ENCODE data around the gene PPP2R3B.

DNA sequence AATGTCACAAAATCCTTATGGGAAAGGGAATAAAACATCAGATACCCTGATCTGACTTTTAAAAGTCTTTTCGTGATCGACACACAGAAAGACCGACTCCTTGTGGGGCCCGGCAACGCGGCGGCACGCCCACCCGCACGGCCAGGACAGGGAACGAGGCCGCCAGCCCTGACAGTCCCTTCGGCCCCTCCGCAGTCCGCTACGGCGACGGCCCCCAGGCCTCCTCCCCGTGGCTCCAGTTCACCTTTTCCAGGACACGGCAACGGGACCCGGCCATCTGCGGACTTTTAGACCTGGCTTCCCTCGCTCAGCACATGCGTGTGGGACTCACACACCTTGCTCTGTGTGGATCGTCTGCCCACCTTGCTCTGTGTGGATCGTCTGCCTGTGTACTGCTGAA is 34.5 kb downstream of the PPP2R3B start:
- TF ChIP-seq, protein P1, sequence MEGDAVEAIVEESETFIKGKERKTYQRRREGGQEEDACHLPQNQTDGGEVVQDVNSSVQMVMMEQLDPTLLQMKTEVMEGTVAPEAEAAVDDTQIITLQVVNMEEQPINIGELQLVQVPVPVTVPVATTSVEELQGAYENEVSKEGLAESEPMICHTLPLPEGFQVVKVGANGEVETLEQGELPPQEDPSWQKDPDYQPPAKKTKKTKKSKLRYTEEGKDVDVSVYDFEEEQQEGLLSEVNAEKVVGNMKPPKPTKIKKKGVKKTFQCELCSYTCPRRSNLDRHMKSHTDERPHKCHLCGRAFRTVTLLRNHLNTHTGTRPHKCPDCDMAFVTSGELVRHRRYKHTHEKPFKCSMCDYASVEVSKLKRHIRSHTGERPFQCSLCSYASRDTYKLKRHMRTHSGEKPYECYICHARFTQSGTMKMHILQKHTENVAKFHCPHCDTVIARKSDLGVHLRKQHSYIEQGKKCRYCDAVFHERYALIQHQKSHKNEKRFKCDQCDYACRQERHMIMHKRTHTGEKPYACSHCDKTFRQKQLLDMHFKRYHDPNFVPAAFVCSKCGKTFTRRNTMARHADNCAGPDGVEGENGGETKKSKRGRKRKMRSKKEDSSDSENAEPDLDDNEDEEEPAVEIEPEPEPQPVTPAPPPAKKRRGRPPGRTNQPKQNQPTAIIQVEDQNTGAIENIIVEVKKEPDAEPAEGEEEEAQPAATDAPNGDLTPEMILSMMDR (IDR thresholded peaks at IDR 0.05; ENCODE audit: low read depth, low read length), result no peak
- no peak for TF ChIP-seq EZH2phosphoT487 (IDR thresholded peaks at IDR 0.05; ENCODE audit: low read depth)
